GM18508 (cell line): ENCODE measurements around the gene CFTR.
"Not testable (repeated sequence)": the region's sequence is repeated elsewhere in the genome, so short reads cannot be mapped to it uniquely, and the experiment has no call there.

Experiments used
- ATAC-seq: cut with Tn5 transposase; IDR thresholded peaks from one replicate; pipeline ENCODE4 v1.9.1; 2021; ENCODE audit warnings: moderate number of reproducible peaks; ENCODE audit not compliant: insufficient read depth, unreplicated experiment

CFTR gene

GRCh38 chr7:117493460-117493859, 13.6 kb downstream of the CFTR start:
- no peak for ATAC-seq

- ATAC-seq = no peak
Observed at GRCh38 chr7:117495308-117495707, 15.5 kb downstream of the CFTR start.

- no peak for ATAC-seq
Observed at GRCh38 chr7:117502331-117502730, 22.5 kb downstream of the CFTR start.

- no peak for ATAC-seq
Observed at GRCh38 chr7:117505238-117505637, 25.4 kb downstream of the CFTR start.

- ATAC-seq = no peak
Observed at GRCh38 chr7:117508676-117509075, 28.9 kb downstream of the CFTR start.

GRCh38 chr7:117517194-117517593, 37.4 kb downstream of the CFTR start:
- not testable (repeated sequence) for ATAC-seq

GRCh38 chr7:117530390-117530789, 50.6 kb downstream of the CFTR start:
- no peak for ATAC-seq

GRCh38 chr7:117531595-117532244, 51.9 kb downstream of the CFTR start:
- ATAC-seq = no peak

- no peak for ATAC-seq
Observed at GRCh38 chr7:117538053-117538452, 58.2 kb downstream of the CFTR start.

- ATAC-seq = no peak
Observed at GRCh38 chr7:117544061-117544460, 64.2 kb downstream of the CFTR start.

- ATAC-seq = no peak
Observed at GRCh38 chr7:117548035-117548434, 68.2 kb downstream of the CFTR start.

- ATAC-seq = no peak
Observed at GRCh38 chr7:117550625-117551024, 70.8 kb downstream of the CFTR start.

GRCh38 chr7:117552660-117553059, 72.8 kb downstream of the CFTR start:
- no peak for ATAC-seq

GRCh38 chr7:117555260-117555659, 75.4 kb downstream of the CFTR start:
- no peak for ATAC-seq

- ATAC-seq = no peak
Observed at GRCh38 chr7:117559391-117559790, 79.6 kb downstream of the CFTR start.

- ATAC-seq = no peak
Observed at GRCh38 chr7:117560030-117560429, 80.2 kb downstream of the CFTR start.

GRCh38 chr7:117562759-117563158, 82.9 kb downstream of the CFTR start:
- ATAC-seq = no peak

GRCh38 chr7:117564080-117564479, 84.3 kb downstream of the CFTR start:
- ATAC-seq = no peak

GRCh38 chr7:117564627-117565026, 84.8 kb downstream of the CFTR start:
- ATAC-seq = no peak

- ATAC-seq = no peak
Observed at GRCh38 chr7:117565226-117565625, 85.4 kb downstream of the CFTR start.

- no peak for ATAC-seq
Observed at GRCh38 chr7:117567781-117568180, 88.0 kb downstream of the CFTR start.

GRCh38 chr7:117572856-117573620, 93.2 kb downstream of the CFTR start:
- ATAC-seq = no peak
